Stimulated activated CD8-positive, alpha-beta memory T cell treated with anti-CD3 and anti-CD28 coated beads, Interleukin-15, amount 100 ng/mL, for 48 hours (primary cell): ENCODE data around the gene CD300E.
"Not testable (repeated sequence)": the region's sequence is repeated elsewhere in the genome, so short reads cannot be mapped to it uniquely, and the experiment has no call there.

Experiments used
- DNase-seq, 2 donors: peaks; one replicate each; pipeline ENCODE4 v3.0.0-alpha.2; 2020; ENCODE audit warnings: low read depth in 2 of 2

CD300E gene

GRCh38 chr17:74635418-74635817 lies 11.9 kb upstream of the CD300E start:
- no peak for DNase-seq

- no peak for DNase-seq
Measured at GRCh38 chr17:74633326-74633725, 9.8 kb upstream of the CD300E start.

GRCh38 chr17:74632617-74633016 lies 9.1 kb upstream of the CD300E start:
- DNase-seq = no peak

- DNase-seq = no peak
Measured at GRCh38 chr17:74631468-74632450, 8.2 kb upstream of the CD300E start.

GRCh38 chr17:74630251-74630650 lies 6.7 kb upstream of the CD300E start:
- not testable (repeated sequence) for DNase-seq

GRCh38 chr17:74625661-74626060 lies 2.1 kb upstream of the CD300E start:
- no peak for DNase-seq

- no peak for DNase-seq
Measured at GRCh38 chr17:74624131-74624530, 593 bp upstream of the CD300E start.

- DNase-seq = no peak
Measured at GRCh38 chr17:74619077-74619673, 4.4 kb downstream of the CD300E start.

- no peak for DNase-seq
Measured at GRCh38 chr17:74618451-74618850, 5.1 kb downstream of the CD300E start.

- DNase-seq = no peak
Measured at GRCh38 chr17:74616696-74617095, 6.8 kb downstream of the CD300E start.

GRCh38 chr17:74612046-74612445 lies 11.5 kb downstream of the CD300E start:
- DNase-seq = no peak

- no peak for DNase-seq
Measured at GRCh38 chr17:74610108-74610507, 13.4 kb downstream of the CD300E start.

GRCh38 chr17:74608511-74608910 lies 15.0 kb downstream of the CD300E start:
- no peak for DNase-seq

GRCh38 chr17:74607221-74607620 lies 16.3 kb downstream of the CD300E start:
- no peak for DNase-seq

- no peak for DNase-seq
Measured at GRCh38 chr17:74606050-74606449, 17.5 kb downstream of the CD300E start.

- no peak for DNase-seq
Measured at GRCh38 chr17:74605361-74605760, 18.2 kb downstream of the CD300E start.

GRCh38 chr17:74604761-74605160 lies 18.8 kb downstream of the CD300E start:
- no peak for DNase-seq

GRCh38 chr17:74604200-74604599 lies 19.3 kb downstream of the CD300E start:
- no peak for DNase-seq

- DNase-seq = no peak
Measured at GRCh38 chr17:74603746-74604145, 19.8 kb downstream of the CD300E start.

GRCh38 chr17:74603037-74603635 lies 20.4 kb downstream of the CD300E start:
- DNase-seq = no peak

GRCh38 chr17:74601944-74602572 lies 21.5 kb downstream of the CD300E start:
- DNase-seq = no peak

- no peak for DNase-seq
Measured at GRCh38 chr17:74599448-74599939, 24.0 kb downstream of the CD300E start.
